ENCODE measurements around the gene TSHZ3.

TSHZ3 gene

GRCh38 chr19:31299665-31300064, 49.6 kb downstream of the TSHZ3 start:
- TF ChIP-seq, protein P1, sequence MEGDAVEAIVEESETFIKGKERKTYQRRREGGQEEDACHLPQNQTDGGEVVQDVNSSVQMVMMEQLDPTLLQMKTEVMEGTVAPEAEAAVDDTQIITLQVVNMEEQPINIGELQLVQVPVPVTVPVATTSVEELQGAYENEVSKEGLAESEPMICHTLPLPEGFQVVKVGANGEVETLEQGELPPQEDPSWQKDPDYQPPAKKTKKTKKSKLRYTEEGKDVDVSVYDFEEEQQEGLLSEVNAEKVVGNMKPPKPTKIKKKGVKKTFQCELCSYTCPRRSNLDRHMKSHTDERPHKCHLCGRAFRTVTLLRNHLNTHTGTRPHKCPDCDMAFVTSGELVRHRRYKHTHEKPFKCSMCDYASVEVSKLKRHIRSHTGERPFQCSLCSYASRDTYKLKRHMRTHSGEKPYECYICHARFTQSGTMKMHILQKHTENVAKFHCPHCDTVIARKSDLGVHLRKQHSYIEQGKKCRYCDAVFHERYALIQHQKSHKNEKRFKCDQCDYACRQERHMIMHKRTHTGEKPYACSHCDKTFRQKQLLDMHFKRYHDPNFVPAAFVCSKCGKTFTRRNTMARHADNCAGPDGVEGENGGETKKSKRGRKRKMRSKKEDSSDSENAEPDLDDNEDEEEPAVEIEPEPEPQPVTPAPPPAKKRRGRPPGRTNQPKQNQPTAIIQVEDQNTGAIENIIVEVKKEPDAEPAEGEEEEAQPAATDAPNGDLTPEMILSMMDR (IDR thresholded peaks at IDR 0.05) = no peak

- TF ChIP-seq, protein P1 (IDR thresholded peaks at IDR 0.05) = no peak
Observed at GRCh38 chr19:31297991-31298390, 51.2 kb downstream of the TSHZ3 start.

GRCh38 chr19:31296741-31297390, 52.4 kb downstream of the TSHZ3 start:
- TF ChIP-seq, protein P1 (IDR thresholded peaks at IDR 0.05) = no peak

GRCh38 chr19:31294189-31294588, 55.0 kb downstream of the TSHZ3 start:
- TF ChIP-seq, protein P1 (IDR thresholded peaks at IDR 0.05) = no peak

DNA sequence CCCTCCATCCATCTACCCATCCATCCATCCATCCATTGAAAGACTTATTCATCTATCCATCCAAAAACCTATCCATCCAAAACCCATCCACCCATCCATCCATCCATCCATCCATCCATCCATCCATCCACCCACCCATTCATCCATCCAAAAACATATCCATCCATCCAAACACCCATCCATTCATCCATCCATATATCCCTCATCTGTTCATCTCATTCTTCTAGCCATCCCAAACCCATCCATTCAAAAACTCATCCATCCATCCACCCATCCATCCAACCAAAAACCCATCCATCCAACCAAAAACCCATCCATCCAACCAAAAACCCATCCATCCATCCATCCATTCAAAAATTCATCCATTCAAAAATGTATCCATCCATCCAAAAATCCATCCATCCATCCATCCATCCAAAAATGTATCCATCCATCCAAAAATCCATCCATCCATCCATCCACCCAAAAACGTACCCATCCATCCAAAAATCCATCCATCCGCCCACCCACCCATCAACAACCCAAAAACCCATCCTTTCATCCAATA, 56.5 kb downstream of the TSHZ3 start:
- TF ChIP-seq, protein P1 (IDR thresholded peaks at IDR 0.05) = no peak

GRCh38 chr19:31290931-31291590, 58.2 kb downstream of the TSHZ3 start:
- TF ChIP-seq, protein P1 (IDR thresholded peaks at IDR 0.05) = no peak

DNA sequence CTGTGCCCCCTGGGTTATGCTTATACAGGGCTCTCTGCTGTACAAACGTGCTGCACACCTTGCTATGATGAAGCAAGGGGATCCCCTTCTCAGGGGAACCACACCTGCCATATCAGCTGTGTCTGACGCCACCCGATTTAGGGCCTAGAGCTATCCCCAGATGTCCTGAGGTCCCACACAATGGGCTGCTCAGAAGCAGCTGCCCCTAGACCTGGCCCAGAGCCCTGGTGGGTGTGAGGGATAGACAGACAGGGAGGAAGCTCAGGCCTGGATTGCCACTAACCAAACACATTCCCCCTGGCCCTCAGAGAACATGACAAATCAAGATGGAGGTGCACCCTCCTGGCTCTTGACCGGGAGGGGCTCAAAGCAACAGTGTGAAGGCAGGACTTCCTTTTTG, 59.3 kb downstream of the TSHZ3 start:
- TF ChIP-seq, protein P1 (IDR thresholded peaks at IDR 0.05) = no peak
